Ramos (cell line): ENCODE measurements around the gene BEND3.
"Not testable (repeated sequence)": the region's sequence is repeated elsewhere in the genome, so short reads cannot be mapped to it uniquely, and the experiment has no call there.

Experiments
- in situ Hi-C: fragments of 300-500 bp; cut with MboI; formaldehyde crosslinking; loops from one replicate; pipeline ENCODE4 v1.14.3; 2022; ENCODE audit warnings: low sequenced_read_pairs; ENCODE audit not compliant: unreplicated experiment

The BEND3 gene

GRCh38 chr6:107114926-107115694 lies at the start of gene BEND3:
TSS of gene BEND3 (minus strand) at chr6:107115515. CDS start at chr6:107099285, 16,230 bp downstream.
- in situ Hi-C loops = no loop called here

- in situ Hi-C loops = not testable (repeated sequence)
Observed at GRCh38 chr6:107164299-107164698, 49.0 kb upstream of the BEND3 start.

- in situ Hi-C loops = no loop called here
Observed at GRCh38 chr6:107161521-107161920, 46.2 kb upstream of the BEND3 start.

GRCh38 chr6:107156617-107157016 lies 41.3 kb upstream of the BEND3 start:
- in situ Hi-C loops = no loop called here

- in situ Hi-C loops = no loop called here
Observed at GRCh38 chr6:107154801-107155160, 39.5 kb upstream of the BEND3 start.

- in situ Hi-C loops = no loop called here
Observed at GRCh38 chr6:107154131-107154800, 39.0 kb upstream of the BEND3 start.

- in situ Hi-C loops = no loop called here
Observed at GRCh38 chr6:107152638-107153430, 37.5 kb upstream of the BEND3 start.

- in situ Hi-C loops = no loop called here
Observed at GRCh38 chr6:107144666-107145065, 29.4 kb upstream of the BEND3 start.

GRCh38 chr6:107144014-107144413 lies 28.7 kb upstream of the BEND3 start:
- in situ Hi-C loops = no loop called here

GRCh38 chr6:107140581-107140980 lies 25.3 kb upstream of the BEND3 start:
- in situ Hi-C loops = no loop called here

GRCh38 chr6:107136324-107136723 lies 21.0 kb upstream of the BEND3 start:
- in situ Hi-C loops = not testable (repeated sequence)

GRCh38 chr6:107135048-107135680 lies 19.8 kb upstream of the BEND3 start:
- in situ Hi-C loops = not testable (repeated sequence)

GRCh38 chr6:107132330-107132954 lies 17.1 kb upstream of the BEND3 start:
- in situ Hi-C loops = no loop called here

- in situ Hi-C loops = loop anchor here (10.0 kb wide), 1 partner anchor 535 kb away; no protein-coding TSS in a partner anchor
Observed at GRCh38 chr6:107129370-107129925, 14.1 kb upstream of the BEND3 start.

- in situ Hi-C loops = loop anchor here (10.0 kb wide), 1 partner anchor 536 kb away; no protein-coding TSS in a partner anchor
Observed at GRCh38 chr6:107128577-107128976, 13.3 kb upstream of the BEND3 start.

- in situ Hi-C loops = loop anchor here (10.0 kb wide), 1 partner anchor 537 kb away; no protein-coding TSS in a partner anchor
Observed at GRCh38 chr6:107128175-107128574, 12.9 kb upstream of the BEND3 start.

- in situ Hi-C loops = loop anchor here (10.0 kb wide), 1 partner anchor 539 kb away; no protein-coding TSS in a partner anchor
Observed at GRCh38 chr6:107125771-107126170, 10.5 kb upstream of the BEND3 start.

- in situ Hi-C loops = loop anchor here (10.0 kb wide), 1 partner anchor 540 kb away; no protein-coding TSS in a partner anchor
Observed at GRCh38 chr6:107124934-107125348, 9.6 kb upstream of the BEND3 start.

- in situ Hi-C loops = loop anchor here (10.0 kb wide), 1 partner anchor 541 kb away; no protein-coding TSS in a partner anchor
Observed at GRCh38 chr6:107123501-107123900, 8.2 kb upstream of the BEND3 start.
